Activated B cell treated with CpG ODN at 0.5 μM for 24 hours (primary cell): ENCODE data around the gene TRHDE. TPM values are rescaled to one million over a fixed set of nuclear protein-coding genes. Genes with fewer than 3 reads are reported as not detected.

ENCODE experiments used
- ATAC-seq: fragments of 200-7000 bp; cut with Tn5 transposase; one replicate; pipeline ENCODE4 v1.10.0; 2021; ENCODE audit warnings: low read depth, mild to moderate bottlenecking, moderate library complexity
- CTCF ChIA-PET: fragments of 350-600 bp; sonication (Branson Sonifier 250); formaldehyde crosslinking; loops from one replicate; lab custom pipeline; 2021; ENCODE audit warnings: antibody characterized with exemption; lab: Charles Lee
- POLR2A ChIA-PET: fragments of 350-600 bp; sonication (Branson Sonifier 250); formaldehyde crosslinking; loops from one replicate; lab custom pipeline; 2021; ENCODE audit warnings: antibody characterized with exemption; lab: Charles Lee
- DNase-seq: peaks from one replicate; pipeline ENCODE4 v3.0.0; 2022
- H3K27ac Mint-ChIP-seq: one replicate; pipeline ENCODE4 v1.8.0; 2020; ENCODE audit warnings: mixed read lengths
- H3K27me3 Mint-ChIP-seq: one replicate; pipeline ENCODE4 v1.8.0; 2021; ENCODE audit warnings: mixed read lengths
- H3K36me3 Mint-ChIP-seq: one replicate; pipeline ENCODE4 v1.8.0; 2021; ENCODE audit warnings: low read depth, mixed read lengths
- H3K4me1 Mint-ChIP-seq: one replicate; pipeline ENCODE4 v1.8.0; 2021; ENCODE audit warnings: mixed read lengths
- H3K4me3 Mint-ChIP-seq: one replicate; pipeline ENCODE4 v1.8.0; 2020; ENCODE audit warnings: mild to moderate bottlenecking, mixed read lengths
- H3K9me3 Mint-ChIP-seq: one replicate; pipeline ENCODE4 v1.8.0; 2020; ENCODE audit warnings: mixed read lengths
- CTCF ChIP-seq: fragments of 200-600 bp; IDR thresholded peaks from one replicate; pipeline ENCODE4 v1.8.0; 2022; ENCODE audit warnings: antibody characterized with exemption, mild to moderate bottlenecking
- intact Hi-C: fragments of 100-400 bp; cut with micrococcal nuclease; formaldehyde crosslinking; loops from one replicate; pipeline ENCODE4 v1.15.1; 2024
- total RNA-seq: library from RNA; stranded (reverse); gene quantifications from 2 replicates; pipeline ENCODE4 v1.2.3, GENCODE V29; 2022

TRHDE gene
- total RNA-seq, 1 donor from 2014 or later, result not detected

- Mint-ChIP-seq H3K27me3 (no peaks in the 10 kb centered on the region), H3K4me3 (no peak overlapping the region), H3K36me3 (no peaks in the 10 kb centered on the region), H3K9me3 (no peaks in the 10 kb centered on the region), H3K4me1 (no peaks in the 10 kb centered on the region), H3K27ac (no peak overlapping the region)
- DNase-seq (no peak), ATAC-seq (no peak)
- no peak for TF ChIP-seq CTCF
- ChIA-PET CTCF (no interaction called here), POLR2A (no interaction called here)
- intact Hi-C loops, result no loop called here
These were observed 19.0 kb downstream of the TRHDE start for GRCh38 chr12:72291175-72291574.

GRCh38 chr12:72293701-72294100 is 21.5 kb downstream of the TRHDE start:
- ATAC-seq (no peak), DNase-seq (no peak)
- Mint-ChIP-seq H3K4me3 (no peak overlapping the region), H3K36me3 (no peaks in the 10 kb centered on the region), H3K27me3 (no peaks in the 10 kb centered on the region), H3K4me1 (no peaks in the 10 kb centered on the region), H3K27ac (no peak overlapping the region), H3K9me3 (no peaks in the 10 kb centered on the region)
- intact Hi-C loops, result no loop called here
- CTCF ChIA-PET, result no interaction called here
- no peak for TF ChIP-seq CTCF
- POLR2A ChIA-PET, result no interaction called here

GRCh38 chr12:72295101-72295500 is 22.9 kb downstream of the TRHDE start:
- CTCF ChIA-PET, result no interaction called here
- H3K9me3 Mint-ChIP-seq, result no peaks in the 10 kb centered on the region
- intact Hi-C loops, result no loop called here

GRCh38 chr12:72295744-72296143 is 23.6 kb downstream of the TRHDE start:
- H3K4me1 Mint-ChIP-seq, result no peaks in the 10 kb centered on the region
- no peaks in the 10 kb centered on the region for H3K9me3 Mint-ChIP-seq
- POLR2A ChIA-PET, result no interaction called here

More at GRCh38 chr12:72295101-72295500, 22.9 kb downstream of the TRHDE start:
- Mint-ChIP-seq H3K27ac (no peak overlapping the region), H3K4me3 (no peak overlapping the region), H3K27me3 (no peaks in the 10 kb centered on the region), H3K4me1 (no peaks in the 10 kb centered on the region), H3K36me3 (no peaks in the 10 kb centered on the region)
- no peak for DNase-seq
- ATAC-seq, result no peak
- no peak for TF ChIP-seq CTCF
- POLR2A ChIA-PET, result no interaction called here

GRCh38 chr12:72296389-72296788 is 24.2 kb downstream of the TRHDE start:
- POLR2A ChIA-PET, result no interaction called here
- ATAC-seq, result no peak
- no peak overlapping the region for H3K4me3 Mint-ChIP-seq
- TF ChIP-seq CTCF, result no peak
- CTCF ChIA-PET, result no interaction called here
- H3K27me3 Mint-ChIP-seq, result no peaks in the 10 kb centered on the region
- no peak overlapping the region for H3K27ac Mint-ChIP-seq
- no peaks in the 10 kb centered on the region for H3K36me3 Mint-ChIP-seq
- intact Hi-C loops, result no loop called here
- no peak for DNase-seq
- H3K4me1 Mint-ChIP-seq, result no peaks in the 10 kb centered on the region
- H3K9me3 Mint-ChIP-seq, result no peaks in the 10 kb centered on the region

More at GRCh38 chr12:72295744-72296143, 23.6 kb downstream of the TRHDE start:
- Mint-ChIP-seq H3K27me3 (no peaks in the 10 kb centered on the region), H3K27ac (no peak overlapping the region), H3K4me3 (no peak overlapping the region), H3K36me3 (no peaks in the 10 kb centered on the region)
- CTCF ChIA-PET, result no interaction called here
- intact Hi-C loops, result no loop called here
- ATAC-seq, result no peak
- DNase-seq, result no peak
- TF ChIP-seq CTCF, result no peak
